ENCODE results near the gene SUSD3.

DNA sequence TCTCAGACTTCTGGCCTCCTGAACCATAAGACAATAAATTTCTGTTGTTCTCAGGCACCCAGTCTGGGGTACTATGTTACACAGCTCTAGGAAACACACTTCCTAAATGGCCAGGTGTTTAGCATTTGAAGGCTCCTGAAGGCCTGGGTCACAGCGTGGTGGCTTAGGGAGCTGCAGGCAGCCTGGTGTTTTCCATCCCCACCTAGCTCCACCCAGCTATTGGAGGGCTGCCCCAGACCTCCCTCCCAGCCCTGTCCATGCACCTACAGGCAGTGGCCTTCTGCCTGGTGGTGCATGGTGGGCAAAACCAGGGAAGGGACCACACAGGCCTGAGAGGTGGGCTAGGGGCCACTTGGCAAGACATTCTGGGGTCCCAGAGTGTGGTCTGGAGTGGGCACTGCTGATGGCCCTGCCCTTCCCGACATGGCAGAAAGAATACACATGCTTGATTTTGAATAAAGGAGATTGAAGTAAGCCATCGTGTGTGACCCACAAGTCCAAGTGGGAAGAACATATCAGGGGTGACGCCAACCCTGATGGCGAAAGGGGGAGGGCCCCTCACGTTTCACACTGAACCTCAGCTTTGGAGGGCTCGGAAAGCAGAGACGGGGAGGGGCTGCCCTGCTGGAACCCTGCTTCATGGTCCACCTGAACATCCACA is 1.3 kb upstream of the SUSD3 start:
- TF ChIP-seq, protein P1, sequence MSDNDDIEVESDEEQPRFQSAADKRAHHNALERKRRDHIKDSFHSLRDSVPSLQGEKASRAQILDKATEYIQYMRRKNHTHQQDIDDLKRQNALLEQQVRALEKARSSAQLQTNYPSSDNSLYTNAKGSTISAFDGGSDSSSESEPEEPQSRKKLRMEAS (IDR thresholded peaks at IDR 0.05; ENCODE audit: low read depth, low read length), result no peak
- TF ChIP-seq POLR2A (IDR thresholded peaks at IDR 0.05; ENCODE audit: extremely low read depth, insufficient read length), result no peak
- TF ChIP-seq, protein P2, sequence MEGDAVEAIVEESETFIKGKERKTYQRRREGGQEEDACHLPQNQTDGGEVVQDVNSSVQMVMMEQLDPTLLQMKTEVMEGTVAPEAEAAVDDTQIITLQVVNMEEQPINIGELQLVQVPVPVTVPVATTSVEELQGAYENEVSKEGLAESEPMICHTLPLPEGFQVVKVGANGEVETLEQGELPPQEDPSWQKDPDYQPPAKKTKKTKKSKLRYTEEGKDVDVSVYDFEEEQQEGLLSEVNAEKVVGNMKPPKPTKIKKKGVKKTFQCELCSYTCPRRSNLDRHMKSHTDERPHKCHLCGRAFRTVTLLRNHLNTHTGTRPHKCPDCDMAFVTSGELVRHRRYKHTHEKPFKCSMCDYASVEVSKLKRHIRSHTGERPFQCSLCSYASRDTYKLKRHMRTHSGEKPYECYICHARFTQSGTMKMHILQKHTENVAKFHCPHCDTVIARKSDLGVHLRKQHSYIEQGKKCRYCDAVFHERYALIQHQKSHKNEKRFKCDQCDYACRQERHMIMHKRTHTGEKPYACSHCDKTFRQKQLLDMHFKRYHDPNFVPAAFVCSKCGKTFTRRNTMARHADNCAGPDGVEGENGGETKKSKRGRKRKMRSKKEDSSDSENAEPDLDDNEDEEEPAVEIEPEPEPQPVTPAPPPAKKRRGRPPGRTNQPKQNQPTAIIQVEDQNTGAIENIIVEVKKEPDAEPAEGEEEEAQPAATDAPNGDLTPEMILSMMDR (IDR thresholded peaks at IDR 0.05; ENCODE audit: low read depth, low read length), result no peak

Data from NB4 (cell line).